Adrenal gland (tissue), 5 donors: ENCODE results near the gene NBAS.

Experiments
- CTCF ChIP-seq, 6 experiments: fragments of 450-650 bp in 4 of 6; fragments of 200-600 bp in 2 of 6; sonication (generic) in 1 of 6; IDR thresholded peaks; 1 replicate in 5 of 6; 2 replicates in 1 of 6; pipeline versions ENCODE4 v1.5.1 to v1.8.0; 2016 to 2021; ENCODE audit warnings: antibody characterized with exemption in 6 of 6, mild to moderate bottlenecking in 2 of 6, moderate library complexity in 1 of 6
- POLR2A ChIP-seq, 2 donors: fragments of 450-650 bp; IDR thresholded peaks; one replicate each; pipeline ENCODE4 v1.6.1; 2017; ENCODE audit warnings: antibody characterized with exemption in 2 of 2, mild to moderate bottlenecking in 2 of 2, moderate library complexity in 1 of 2
- donor health status: DM: no; HTN: no; CAD: no.

- TF ChIP-seq POLR2A (IDR thresholded peaks at IDR 0.05) (no peak), CTCF (IDR thresholded peaks at IDR 0.05) (no peak)
These were observed 148.8 kb downstream of the NBAS start for GRCh38 chr2:15412309-15412708.
